ENCODE results near the gene ACVR2B.
A peak's percentile ranks its signal among the peaks of the same experiment; 100 is the strongest.

Gene ACVR2B

GRCh38 chr3:38480093-38480445 is 26.4 kb downstream of the ACVR2B start:
- no peak for DNase-seq (ENCODE audit: extremely low read depth in 1 of 2, low read depth in 1 of 2)

GRCh38 chr3:38480930-38481329 is 27.2 kb downstream of the ACVR2B start:
- DNase-seq (ENCODE audit: extremely low read depth in 1 of 2, low read depth in 1 of 2) = no peak

GRCh38 chr3:38482951-38483350 is 29.3 kb downstream of the ACVR2B start:
- DNase-seq (ENCODE audit: extremely low read depth in 1 of 2, low read depth in 1 of 2) = no peak

- DNase-seq (ENCODE audit: extremely low read depth in 1 of 2, low read depth in 1 of 2) = no peak
Observed at GRCh38 chr3:38487323-38487722, 33.6 kb downstream of the ACVR2B start.

GRCh38 chr3:38488949-38489348 is 35.3 kb downstream of the ACVR2B start:
- no peak for DNase-seq (ENCODE audit: extremely low read depth in 1 of 2, low read depth in 1 of 2)

- no peak for DNase-seq (ENCODE audit: extremely low read depth in 1 of 2, low read depth in 1 of 2)
Observed at GRCh38 chr3:38489766-38490165, 36.1 kb downstream of the ACVR2B start.

- no peak for DNase-seq (ENCODE audit: extremely low read depth in 1 of 2, low read depth in 1 of 2)
Observed at GRCh38 chr3:38490281-38491030, 36.8 kb downstream of the ACVR2B start.

GRCh38 chr3:38491215-38491614 is 37.5 kb downstream of the ACVR2B start:
- no peak for DNase-seq (ENCODE audit: extremely low read depth in 1 of 2, low read depth in 1 of 2)

GRCh38 chr3:38493031-38493430 is 39.3 kb downstream of the ACVR2B start:
- no peak for DNase-seq (ENCODE audit: extremely low read depth in 1 of 2, low read depth in 1 of 2)

- peak; percentile 84 to 96 for DNase-seq (ENCODE audit: extremely low read depth in 1 of 2, low read depth in 1 of 2)
Observed at GRCh38 chr3:38496131-38496910, 42.6 kb downstream of the ACVR2B start, which contains the start of gene EXOG. Gene EXOG, plus strand, starts transcription at chr3:38496340. Its CDS starts 28 bp downstream, at chr3:38496368.

GRCh38 chr3:38497031-38497430 is 43.3 kb downstream of the ACVR2B start:
- no peak for DNase-seq (ENCODE audit: extremely low read depth in 1 of 2, low read depth in 1 of 2)

- no peak for DNase-seq (ENCODE audit: extremely low read depth in 1 of 2, low read depth in 1 of 2)
Observed at GRCh38 chr3:38500688-38501417, 47.2 kb downstream of the ACVR2B start.

GRCh38 chr3:38507120-38507519 is 53.4 kb downstream of the ACVR2B start:
- no peak for DNase-seq (ENCODE audit: extremely low read depth in 1 of 2, low read depth in 1 of 2)

GRCh38 chr3:38509732-38510131 is 56.0 kb downstream of the ACVR2B start:
- DNase-seq (ENCODE audit: extremely low read depth in 1 of 2, low read depth in 1 of 2) = no peak

GRCh38 chr3:38510631-38511030 is 56.9 kb downstream of the ACVR2B start:
- no peak for DNase-seq (ENCODE audit: extremely low read depth in 1 of 2, low read depth in 1 of 2)

GRCh38 chr3:38511546-38511945 is 57.9 kb downstream of the ACVR2B start:
- no peak for DNase-seq (ENCODE audit: extremely low read depth in 1 of 2, low read depth in 1 of 2)

- DNase-seq (ENCODE audit: extremely low read depth in 1 of 2, low read depth in 1 of 2) = no peak
Observed at GRCh38 chr3:38515367-38515766, 61.7 kb downstream of the ACVR2B start.

GRCh38 chr3:38516669-38517068 is 63.0 kb downstream of the ACVR2B start:
- DNase-seq (ENCODE audit: extremely low read depth in 1 of 2, low read depth in 1 of 2) = no peak

- DNase-seq (ENCODE audit: extremely low read depth in 1 of 2, low read depth in 1 of 2) = no peak
Observed at GRCh38 chr3:38519000-38519399, 65.3 kb downstream of the ACVR2B start.

- DNase-seq (ENCODE audit: extremely low read depth in 1 of 2, low read depth in 1 of 2) = no peak
Observed at GRCh38 chr3:38519651-38520050, 66.0 kb downstream of the ACVR2B start.

- DNase-seq (ENCODE audit: extremely low read depth in 1 of 2, low read depth in 1 of 2) = peak; percentile 4 to 36
Observed at GRCh38 chr3:38521391-38521987, 67.8 kb downstream of the ACVR2B start.
